HG03378 (cell line): Measurements from ENCODE around the gene HMGCR.
"Not testable (repeated sequence)": the region's sequence is repeated elsewhere in the genome, so short reads cannot be mapped to it uniquely, and the experiment has no call there.

Experiments used
- ATAC-seq: cut with Tn5 transposase; IDR thresholded peaks from one replicate; pipeline ENCODE4 v1.9.1; 2021; ENCODE audit warnings: mild to moderate bottlenecking, moderate library complexity; ENCODE audit not compliant: unreplicated experiment

HMGCR gene

GRCh38 chr5:75336615-75337336 lies at the start of gene HMGCR:
Gene HMGCR (plus strand): TSS chr5:75337220. CDS start chr5:75342606, 5,386 bp downstream.
- ATAC-seq, result peak; percentile 97

GRCh38 chr5:75291844-75292243 lies 45.2 kb upstream of the HMGCR start:
- ATAC-seq, result not testable (repeated sequence)

- ATAC-seq, result no peak
Observed at GRCh38 chr5:75300084-75300483, 36.9 kb upstream of the HMGCR start.

GRCh38 chr5:75303419-75303818 lies 33.6 kb upstream of the HMGCR start:
- ATAC-seq, result no peak

GRCh38 chr5:75304486-75304885 lies 32.5 kb upstream of the HMGCR start:
- ATAC-seq, result not testable (repeated sequence)

- no peak for ATAC-seq
Observed at GRCh38 chr5:75306746-75307145, 30.3 kb upstream of the HMGCR start.

- ATAC-seq, result no peak
Observed at GRCh38 chr5:75310212-75310611, 26.8 kb upstream of the HMGCR start.

GRCh38 chr5:75319148-75319547 lies 17.9 kb upstream of the HMGCR start:
- ATAC-seq, result not testable (repeated sequence)

- no peak for ATAC-seq
Observed at GRCh38 chr5:75319638-75320037, 17.4 kb upstream of the HMGCR start.

- no peak for ATAC-seq
Observed at GRCh38 chr5:75320371-75320770, 16.6 kb upstream of the HMGCR start.

GRCh38 chr5:75322066-75322465 lies 15.0 kb upstream of the HMGCR start:
- ATAC-seq, result no peak

- ATAC-seq, result no peak
Observed at GRCh38 chr5:75324791-75325190, 12.2 kb upstream of the HMGCR start.

GRCh38 chr5:75325242-75325641 lies 11.8 kb upstream of the HMGCR start:
- ATAC-seq, result no peak

- no peak for ATAC-seq
Observed at GRCh38 chr5:75330404-75330803, 6.6 kb upstream of the HMGCR start.

GRCh38 chr5:75331095-75332090 lies 5.6 kb upstream of the HMGCR start:
- no peak for ATAC-seq

- ATAC-seq, result not testable (repeated sequence)
Observed at GRCh38 chr5:75333759-75334158, 3.3 kb upstream of the HMGCR start.

GRCh38 chr5:75334413-75334812 lies 2.6 kb upstream of the HMGCR start:
- ATAC-seq, result not testable (repeated sequence)

- ATAC-seq, result no peak
Observed at GRCh38 chr5:75335486-75335885, 1.5 kb upstream of the HMGCR start.

GRCh38 chr5:75335952-75336614 lies 937 bp upstream of the HMGCR start:
- ATAC-seq, result peak; percentile 3

- no peak for ATAC-seq
Observed at GRCh38 chr5:75337366-75338021, 474 bp downstream of the HMGCR start.

GRCh38 chr5:75338408-75338807 lies 1.4 kb downstream of the HMGCR start:
- no peak for ATAC-seq
